ENCODE data around the gene SERPINA12. TPM values are rescaled to one million over a fixed set of nuclear protein-coding genes. Genes with fewer than 3 reads are reported as not detected.

SERPINA12 gene
- total RNA-seq, 1 experiment from 2014 or later = not detected

- H4K91ac ChIP-seq (ENCODE audit: insufficient read length, low read depth, low read length) = no peak overlapping the region
- no peaks in the 10 kb centered on the region for H3K79me2 ChIP-seq (ENCODE audit: insufficient read depth, low read length)
- H3K4me1 ChIP-seq (ENCODE audit: insufficient read depth, low read length) = no peaks in the 10 kb centered on the region
- no peak overlapping the region for H2BK5ac ChIP-seq (ENCODE audit: insufficient read length, low read length)
- H3K4ac ChIP-seq (ENCODE audit: low read depth, low read length) = no peak overlapping the region
- no peak overlapping the region for H4K5ac ChIP-seq (ENCODE audit: insufficient read length, low read depth, low read length)
- H3K4me2 ChIP-seq (ENCODE audit: insufficient read depth, insufficient read length, low read length) = no peak overlapping the region
- no peak overlapping the region for H3K9ac ChIP-seq (ENCODE audit: extremely low read depth, insufficient read length, low read length)
- peaks cover 12% of the 10 kb centered on the region in 2 experiments for H3K9me3 Mint-ChIP-seq
- no CpG with 5 or more reads among the region's 3 CpGs for WGBS (ENCODE audit: extremely low coverage, insufficient read length, low lambda C conversion rate)
- no peak overlapping the region for H4K8ac ChIP-seq (replicated peaks; ENCODE audit: insufficient read length, low read depth, low read length)
- no peak overlapping the region for H2BK120ac ChIP-seq (ENCODE audit: low read depth, low read length, poor library complexity, severe bottlenecking)
- no peak overlapping the region for H3K18ac ChIP-seq (ENCODE audit: insufficient read length, low read depth, low read length)
- H2BK15ac ChIP-seq (ENCODE audit: low read depth, low read length) = no peak overlapping the region
- peaks cover 17% of the 10 kb centered on the region for H3K27me3 Mint-ChIP-seq (ENCODE audit: low read depth)
- peaks cover 0 to under 1% of the 10 kb centered on the region in 2 experiments; a peak in 2 of 4 replicates for H3K4me1 Mint-ChIP-seq
- H3K79me1 ChIP-seq (ENCODE audit: insufficient read depth, low read depth, low read length, poor library complexity, severe bottlenecking) = no peaks in the 10 kb centered on the region
- H3K56ac ChIP-seq (ENCODE audit: insufficient read length, low read depth, low read length) = no peak overlapping the region
- no peaks in the 10 kb centered on the region for H3K27me3 ChIP-seq (ENCODE audit: insufficient read depth, low read length)
- no peak overlapping the region for H3T11ph ChIP-seq (ENCODE audit: low read length)
- H3K23me2 ChIP-seq (ENCODE audit: insufficient read length, low read depth, low read length, poor library complexity, severe bottlenecking) = no peaks in the 10 kb centered on the region
- no peak overlapping the region for H3K4me3 Mint-ChIP-seq
- no peak overlapping the region for H2AK5ac ChIP-seq (ENCODE audit: insufficient read length, low read length)
- no peak overlapping the region for H2AFZ ChIP-seq (ENCODE audit: low read length)
- H4K20me1 ChIP-seq (ENCODE audit: control insufficient read depth, insufficient read depth, insufficient read length) = no peaks in the 10 kb centered on the region
- H3K14ac ChIP-seq (ENCODE audit: insufficient read depth, low read length) = no peak overlapping the region
- H3K27ac Mint-ChIP-seq = no peak overlapping the region; a peak in 1 of 7 replicates
- no peak overlapping the region for H3K23ac ChIP-seq (ENCODE audit: insufficient read length, low read depth, low read length)
- no peak overlapping the region for H3K27ac ChIP-seq (ENCODE audit: insufficient read length, low read depth, low read length)
- no peak overlapping the region for H2BK12ac ChIP-seq (ENCODE audit: insufficient read length, low read depth, low read length)
- peaks cover 0 to 5% (median 0%) of the 10 kb centered on the region in 3 experiments; a peak in 2 of 7 replicates for H3K36me3 Mint-ChIP-seq (ENCODE audit: insufficient read depth in 1 of 3, low read depth in 3 of 3)
- no peak for TF ChIP-seq CTCF (conservative IDR thresholded peaks at IDR 0.05)
- peak; percentile 12 for DNase-seq
- no peaks in the 10 kb centered on the region for H3K9me3 ChIP-seq (ENCODE audit: control insufficient read depth, low read depth, low read length)
- H2BK20ac ChIP-seq (ENCODE audit: low read depth, low read length, poor library complexity, severe bottlenecking) = no peak overlapping the region
Measured at GRCh38 chr14:94469261-94469660, 40.0 kb downstream of the SERPINA12 start.

Measured in H9 (cell line).